ENCODE data around the gene DPP4. TPM values are rescaled to one million over a fixed set of nuclear protein-coding genes. Genes with fewer than 3 reads are reported as not detected.

The DPP4 gene
- total and polyA plus RNA-seq, 2 donors (not counting 3 experiments of a cell fraction or from before 2014, with no cell fraction given) = 0.84 to 6.2 TPM

DNA sequence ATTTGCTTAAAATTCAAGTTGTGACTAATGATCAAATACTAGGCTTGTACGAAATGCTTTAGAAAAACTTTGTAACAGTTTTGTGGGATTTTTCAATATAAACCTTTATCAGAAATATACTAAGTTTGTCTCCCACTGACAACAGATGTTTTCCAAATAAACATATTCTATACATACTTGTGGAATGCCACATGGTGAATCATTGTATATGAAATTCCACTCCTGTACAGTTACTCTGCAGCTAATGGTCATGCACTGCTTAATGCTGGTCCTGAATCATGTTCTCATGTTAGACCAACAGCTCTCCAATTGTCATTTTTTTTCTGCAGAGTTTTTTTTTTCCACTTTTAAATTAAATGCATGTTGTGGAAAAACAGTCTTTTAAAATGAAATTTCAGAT, 90.1 kb downstream of the DPP4 start:
- no TSS peak for BruUV-seq (replicated peaks)
- H3K36me3 ChIP-seq (ENCODE audit: control insufficient read depth in 2 of 2, extremely low read depth in 1 of 2, insufficient read depth in 2 of 2, low read length in 2 of 2) = no peaks in the 10 kb centered on the region
- H3K4me2 ChIP-seq (ENCODE audit: insufficient read depth, low read length) = no peak overlapping the region
- H3K4me1 ChIP-seq (ENCODE audit: control insufficient read depth, extremely low read depth, insufficient read depth, low read length) = no peaks in the 10 kb centered on the region
- H3K9me3 ChIP-seq (replicated peaks; ENCODE audit: control insufficient read depth, insufficient read depth, low read length) = no peaks in the 10 kb centered on the region
- dilution Hi-C loops (cut with MboI; ENCODE audit: extremely low pct_ligation_motif_present, low sequenced_read_pairs) = no loop called here
- CTCF ChIA-PET = interaction anchor here (1.0 kb wide), 1 partner anchor 16 kb away, joined by 3 read pairs; no protein-coding TSS in a partner anchor
- POLR2A ChIA-PET = interaction anchor here (0.7 kb wide), 1 partner anchor 107 kb away, joined by 3 read pairs; no protein-coding TSS in a partner anchor
- H3K79me2 ChIP-seq (ENCODE audit: control insufficient read depth, insufficient read depth, low read length) = no peaks in the 10 kb centered on the region
- H3K27ac ChIP-seq (ENCODE audit: insufficient read depth, low read depth, low read length) = no peak overlapping the region
- H3K4me3 ChIP-seq (replicated peaks in 1 of 3; ENCODE audit: insufficient read depth in 1 of 3, low read depth in 1 of 3, low read length in 3 of 3) = no peak overlapping the region
- no peak overlapping the region for H3K9ac ChIP-seq (replicated peaks; ENCODE audit: extremely low read depth, insufficient read depth, low read length)
- peaks cover 0 to 2% of the 10 kb centered on the region in 2 experiments for H3K27me3 ChIP-seq (ENCODE audit: control insufficient read depth in 2 of 2, insufficient read depth in 2 of 2, low read length in 2 of 2)
- FAIRE-seq = no peak
- DNase-seq (ENCODE audit: low read depth, low spot score) = no peak
- TF ChIP-seq POLR2A (IDR thresholded peaks at IDR 0.05; ENCODE audit: low read depth, low read length) = no peak
- peaks cover 3% of the 10 kb centered on the region for H3K9me1 ChIP-seq (replicated peaks; ENCODE audit: control insufficient read depth, extremely low read depth, insufficient read depth, low read length)
- intact Hi-C loops (cut with micrococcal nuclease) = no loop called here
- no peaks in the 10 kb centered on the region for H4K20me1 ChIP-seq (replicated peaks; ENCODE audit: control insufficient read depth, extremely low read depth, insufficient read depth, low read length)
- no peak overlapping the region for H2AFZ ChIP-seq (ENCODE audit: low read depth, low read length)

GRCh38 chr2:161983331-161983651, 90.7 kb downstream of the DPP4 start:
- H3K79me2 ChIP-seq (ENCODE audit: control insufficient read depth, insufficient read depth, low read length) = no peaks in the 10 kb centered on the region
- no peak overlapping the region for H2AFZ ChIP-seq (ENCODE audit: low read depth, low read length)
- intact Hi-C loops (cut with micrococcal nuclease) (no loop called here), dilution Hi-C loops (cut with MboI; ENCODE audit: extremely low pct_ligation_motif_present, low sequenced_read_pairs) (no loop called here)
- no peak overlapping the region for H3K4me3 ChIP-seq (replicated peaks in 1 of 3; ENCODE audit: insufficient read depth in 1 of 3, low read depth in 1 of 3, low read length in 3 of 3)
- H3K27ac ChIP-seq (ENCODE audit: insufficient read depth, low read depth, low read length) = no peak overlapping the region
- no peak for DNase-seq (ENCODE audit: low read depth, low spot score)
- H3K4me2 ChIP-seq (ENCODE audit: insufficient read depth, low read length) = no peak overlapping the region
- no peak for TF ChIP-seq FOS (IDR thresholded peaks at IDR 0.05; ENCODE audit: borderline replicate concordance, insufficient read depth, low read length)
- no peak for TF ChIP-seq MAX (IDR thresholded peaks at IDR 0.05; ENCODE audit: insufficient read depth, insufficient read length)
- no peak for TF ChIP-seq EZH2 (IDR thresholded peaks at IDR 0.05; ENCODE audit: borderline replicate concordance, low read depth, low read length, severe bottlenecking)
- TF ChIP-seq MYC (IDR thresholded peaks at IDR 0.05; ENCODE audit: low read depth, low read length) = no peak
- no TSS peak for BruUV-seq (replicated peaks)
- no peak for FAIRE-seq
- H3K4me1 ChIP-seq (ENCODE audit: control insufficient read depth, extremely low read depth, insufficient read depth, low read length) = no peaks in the 10 kb centered on the region
- CTCF ChIA-PET = interaction anchor here (1.0 kb wide), 1 partner anchor 16 kb away, joined by 3 read pairs; no protein-coding TSS in a partner anchor
- no peak overlapping the region for H3K9ac ChIP-seq (replicated peaks; ENCODE audit: extremely low read depth, insufficient read depth, low read length)
- H3K9me3 ChIP-seq (replicated peaks; ENCODE audit: control insufficient read depth, insufficient read depth, low read length) = no peaks in the 10 kb centered on the region
- H4K20me1 ChIP-seq (replicated peaks; ENCODE audit: control insufficient read depth, extremely low read depth, insufficient read depth, low read length) = no peaks in the 10 kb centered on the region
- H3K27me3 ChIP-seq (ENCODE audit: control insufficient read depth in 2 of 2, insufficient read depth in 2 of 2, low read length in 2 of 2) = peaks cover 0 to 2% of the 10 kb centered on the region in 2 experiments
- peaks cover 3% of the 10 kb centered on the region for H3K9me1 ChIP-seq (replicated peaks; ENCODE audit: control insufficient read depth, extremely low read depth, insufficient read depth, low read length)
- POLR2A ChIA-PET = no interaction called here
- no peaks in the 10 kb centered on the region for H3K36me3 ChIP-seq (ENCODE audit: control insufficient read depth in 2 of 2, extremely low read depth in 1 of 2, insufficient read depth in 2 of 2, low read length in 2 of 2)
